K562 treated with DMSO at 1 percent for 4 hours (cell line): ENCODE measurements around the gene MSH4. TPM values are rescaled to one million over a fixed set of nuclear protein-coding genes. Genes with fewer than 3 reads are reported as not detected.

ENCODE experiments used
- total RNA-seq: library from RNA; unstranded; fragments of 300-600 nt; gene quantifications from 2 replicates; pipeline ENCODE4 v1.2.3, GENCODE V29; 2022; ENCODE audit not compliant: insufficient read depth

Gene MSH4
- total RNA-seq, result 0.17 TPM in 1 of 2 replicates, not detected in the other

GRCh38 chr1:75796376-75797272, at the start of gene MSH4:
Gene MSH4, plus strand, starts transcription at chr1:75796882. Its CDS starts 104 bp downstream, at chr1:75796986.

GRCh38 chr1:75785983-75786853, 10.5 kb upstream of the MSH4 start, which contains the start of gene RABGGTB:
Gene RABGGTB, plus strand, starts transcription at chr1:75786256. Its CDS starts 16 bp downstream, at chr1:75786272.

GRCh38 chr1:75932304-75932703, 135.6 kb downstream of the MSH4 start, which contains the start of gene ASB17:
Gene ASB17, minus strand, starts transcription at chr1:75932404. Its CDS starts 113 bp downstream, at chr1:75932291.

Other genes starting within 250 kb of the MSH4 start
- gene SLC44A5, start 185.8 kb upstream of the MSH4 start, total RNA-seq, result 3.2 and 4.8 TPM in 2 replicates
- gene ACADM, start 72.2 kb upstream of the MSH4 start, total RNA-seq, result 57.5 and 69.7 TPM in 2 replicates
- 47.0 and 69.0 TPM in 2 replicates for gene RABGGTB, start 10.6 kb upstream of the MSH4 start, total RNA-seq
- not detected in 2 replicates for gene ASB17, start 135.5 kb downstream of the MSH4 start, total RNA-seq